ENCODE results near the gene WDR38.

WDR38 gene

GRCh38 chr9:124886461-124886860 lies 33.2 kb downstream of the WDR38 start:
- no peak for DNase-seq

DNA sequence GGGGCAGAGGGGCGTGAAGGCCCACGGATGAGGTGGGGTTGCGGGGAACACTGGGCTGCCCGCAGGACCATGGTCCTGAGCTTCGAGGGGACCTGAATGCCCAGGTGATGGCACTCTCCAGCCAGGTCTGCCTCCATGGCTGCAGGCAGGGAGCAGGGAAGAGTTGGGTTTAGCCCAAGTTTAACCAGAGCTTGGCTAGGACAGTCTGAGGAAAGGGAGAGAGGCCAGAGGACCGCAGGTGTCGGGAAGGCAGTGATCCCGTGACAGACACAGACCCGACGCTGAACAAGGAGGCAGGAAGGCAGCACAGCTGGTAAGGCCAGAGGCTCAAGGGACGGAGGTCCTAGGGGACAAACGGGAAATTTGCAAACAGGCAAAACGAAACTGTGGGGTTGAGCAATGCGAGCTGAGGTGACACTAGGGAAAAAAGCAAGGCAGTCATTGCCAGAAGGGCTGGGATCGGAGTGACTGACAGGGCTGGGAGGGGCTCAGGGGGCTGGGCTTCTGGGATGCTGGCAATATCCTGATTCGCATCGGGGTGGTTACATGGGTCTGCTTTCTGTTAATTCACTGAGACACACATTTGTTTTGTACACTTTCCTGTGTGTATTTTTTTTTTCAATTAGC lies 33.7 kb downstream of the WDR38 start:
- DNase-seq, result no peak

- DNase-seq, result no peak
Observed at GRCh38 chr9:124887832-124888231, 34.6 kb downstream of the WDR38 start.

DNA sequence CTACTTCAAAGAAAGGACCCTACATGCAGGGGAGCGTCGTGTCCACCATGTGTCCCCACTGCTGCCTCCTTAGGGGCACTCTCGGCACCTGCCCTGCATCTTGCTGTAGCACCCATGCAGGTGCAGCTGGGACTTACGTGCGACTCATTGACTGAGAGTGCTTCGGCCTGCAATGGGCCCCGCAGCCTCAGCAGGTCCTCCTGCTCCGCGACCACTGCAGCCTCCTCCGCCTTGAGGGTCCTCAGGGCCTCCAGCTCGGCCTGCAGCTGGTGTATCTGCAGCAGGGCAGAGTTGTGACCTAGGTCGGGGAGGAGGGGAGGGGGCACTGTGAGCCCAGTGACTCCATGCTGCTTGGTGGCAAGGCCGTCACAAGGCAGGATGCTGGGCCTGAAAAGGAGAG lies 35.7 kb downstream of the WDR38 start:
- DNase-seq, result no peak

DNA sequence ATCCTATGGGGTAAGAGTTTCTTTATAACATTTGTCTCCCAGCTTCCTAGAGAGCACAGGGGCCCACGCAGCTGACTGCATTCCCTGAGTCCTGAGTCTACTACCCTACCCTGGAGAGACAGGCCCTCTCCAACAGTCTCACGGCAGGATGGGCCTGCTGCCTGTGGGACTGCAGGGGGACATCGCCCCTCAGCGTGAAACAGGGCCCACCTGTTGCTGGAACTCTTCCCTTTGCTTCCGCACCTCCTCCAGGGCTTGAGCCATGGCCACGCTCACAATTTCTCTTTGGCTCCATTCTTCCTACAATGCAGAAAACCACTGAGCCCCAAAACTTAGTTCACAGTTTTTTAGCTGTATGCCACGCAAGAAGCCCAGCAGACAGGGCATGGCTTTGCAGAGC lies 36.9 kb downstream of the WDR38 start:
- DNase-seq, result no peak

DNA sequence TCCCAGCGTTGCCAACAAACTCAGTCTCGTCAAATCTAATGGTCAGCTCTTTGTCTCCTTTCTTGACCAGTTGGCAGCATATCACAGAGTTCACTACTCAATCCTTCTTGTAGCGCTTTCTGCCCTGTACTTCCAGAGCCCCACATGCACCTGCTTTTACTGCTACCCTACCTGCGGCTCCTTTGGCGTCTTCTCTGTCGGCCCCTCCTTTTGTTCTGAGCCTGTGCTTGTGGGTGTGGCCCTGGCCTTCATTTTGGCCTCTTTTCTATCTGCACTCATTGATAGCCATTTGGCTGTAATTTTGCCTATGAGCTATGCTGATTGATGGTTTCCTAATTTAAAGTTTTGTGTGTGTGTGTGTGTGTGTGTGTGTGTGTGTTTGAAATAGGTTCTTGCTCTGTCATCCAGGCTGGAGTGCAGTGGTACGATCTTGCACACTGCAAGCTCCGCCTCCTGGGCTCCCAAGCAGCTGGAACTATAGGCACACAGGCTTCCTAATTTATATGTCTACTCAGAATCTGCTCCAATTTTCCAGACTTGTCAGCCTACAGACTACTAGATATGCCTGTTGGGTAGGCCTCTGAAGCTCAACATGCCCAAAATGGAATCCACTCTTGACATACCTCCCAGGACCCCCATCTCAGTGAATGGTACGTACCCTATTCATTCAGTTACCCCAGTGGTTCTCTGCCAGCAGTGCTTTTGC lies 40.9 kb downstream of the WDR38 start:
- no peak for DNase-seq

DNA sequence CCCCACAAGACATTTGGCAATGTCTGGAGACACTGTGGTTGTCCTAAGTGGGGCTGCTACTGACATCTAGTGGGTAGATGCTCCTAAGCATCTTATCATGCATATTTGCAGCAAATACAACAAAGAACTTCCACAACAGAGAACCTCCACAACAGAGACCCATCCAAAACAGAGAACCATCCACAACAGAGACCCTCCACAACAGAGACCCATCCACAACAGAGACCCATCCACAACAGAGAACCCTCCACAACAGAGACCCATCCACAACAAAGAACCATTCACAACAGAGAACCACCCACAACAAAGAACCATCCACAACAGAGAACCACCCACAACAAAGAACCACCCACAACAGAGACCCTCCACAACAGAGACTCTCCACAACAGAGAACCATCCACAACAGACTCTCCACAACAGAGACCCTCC lies 41.5 kb downstream of the WDR38 start:
- DNase-seq, result peak in 1 of 2 donors; percentile 54

DNA sequence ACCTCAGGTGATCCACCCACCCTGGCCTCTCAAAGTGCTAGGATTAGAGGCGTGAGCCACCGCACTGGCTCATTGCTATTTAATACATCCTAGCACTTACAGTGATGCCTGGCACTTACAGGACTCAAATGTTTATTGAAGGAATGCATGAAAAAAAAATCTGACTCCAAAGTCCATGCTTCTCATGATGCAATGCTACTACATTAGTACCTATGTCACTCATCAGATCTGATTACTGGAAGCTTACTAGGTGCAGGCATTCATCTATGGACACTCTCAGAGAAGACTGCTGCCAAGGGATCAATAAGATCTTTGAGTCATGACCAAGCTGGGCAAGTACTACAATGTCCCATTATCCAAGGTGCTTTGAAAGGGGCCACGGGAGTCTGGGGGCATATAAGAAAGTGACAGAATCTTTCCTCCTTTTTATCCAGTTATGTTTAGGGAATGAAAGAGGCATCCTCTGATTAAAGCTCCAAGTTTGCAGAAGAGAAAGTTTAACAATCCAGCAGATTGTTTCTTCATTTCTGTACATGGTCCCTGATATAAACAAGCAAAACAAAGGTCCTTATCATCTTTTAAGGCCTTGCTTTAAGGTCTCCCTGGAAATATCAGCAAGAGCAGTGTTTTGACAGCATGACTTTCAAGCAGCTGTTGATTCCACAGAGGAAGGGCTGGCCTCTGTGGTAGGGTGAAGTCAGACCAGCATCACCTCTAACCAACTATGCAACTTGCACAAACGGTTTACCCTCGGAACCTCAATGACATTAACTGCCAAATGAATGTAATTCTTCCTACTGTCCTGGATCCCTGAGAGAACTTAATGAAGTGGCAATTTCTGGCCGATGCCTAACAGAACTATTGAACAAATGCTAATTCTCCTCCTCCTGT lies 44.6 kb downstream of the WDR38 start:
- no peak for DNase-seq

DNA sequence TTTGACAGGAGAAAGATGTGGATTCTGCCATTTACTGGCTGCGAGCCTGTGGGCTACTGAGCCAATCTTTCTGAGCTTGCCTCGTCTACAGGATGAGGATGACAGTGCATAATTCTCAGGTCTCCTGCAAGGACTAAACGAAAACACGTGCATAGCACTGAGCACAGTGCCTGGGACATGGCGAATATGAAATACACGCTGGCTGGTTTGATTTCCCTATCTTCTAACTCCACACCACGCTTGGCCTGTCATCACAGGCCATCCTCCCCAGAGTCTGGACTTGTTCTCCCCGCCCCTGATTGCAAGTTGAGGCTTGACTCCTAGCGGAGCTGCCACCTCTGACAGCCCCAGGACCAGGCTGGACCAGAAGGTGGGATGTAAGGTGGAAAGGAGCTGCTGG lies 46.6 kb downstream of the WDR38 start:
- DNase-seq, result no peak

- no peak for DNase-seq
Observed at GRCh38 chr9:124906966-124907365, 53.7 kb downstream of the WDR38 start.
